Measurements from ENCODE around the gene RASAL3. TPM values are rescaled to one million over a fixed set of nuclear protein-coding genes. Genes with fewer than 3 reads are reported as not detected.
A peak's percentile ranks its signal among the peaks of the same experiment; 100 is the strongest.

RASAL3 gene
- total RNA-seq, 1 donor from 2014 or later = not detected

DNA sequence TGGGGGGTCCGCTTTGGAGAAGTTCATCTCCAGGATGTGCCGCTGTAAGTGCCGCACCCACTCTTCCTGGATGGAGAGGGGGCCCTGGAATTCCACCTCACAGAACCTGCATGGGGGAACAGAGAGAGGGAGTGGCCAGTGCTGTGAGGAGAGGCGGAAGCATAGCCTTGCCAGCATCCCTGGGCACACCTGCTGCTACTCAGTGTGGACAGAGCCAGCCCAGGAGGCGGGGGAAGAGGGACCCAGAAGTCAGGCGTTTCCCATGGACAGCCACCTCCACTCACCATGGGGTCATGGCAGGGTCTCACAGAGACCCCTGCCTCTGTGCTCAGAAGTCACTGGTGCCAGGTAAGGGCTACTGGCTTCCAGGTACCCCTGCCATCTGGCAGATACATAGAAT lies 41.2 kb downstream of the RASAL3 start:
- Mint-ChIP-seq H3K9me3 (no peaks in the 10 kb centered on the region), H3K36me3 (peaks cover 21% of the 10 kb centered on the region), H3K27me3 (no peaks in the 10 kb centered on the region), H3K27ac (no peak overlapping the region), H3K4me1 (ENCODE audit: unreplicated experiment) (peaks cover under 1% of the 10 kb centered on the region), H3K4me3 (no peak overlapping the region)
- no peak for DNase-seq (ENCODE audit: extremely low spot score, unreplicated experiment)
- TF ChIP-seq CTCF (conservative IDR thresholded peaks at IDR 0.05) = no peak

DNA sequence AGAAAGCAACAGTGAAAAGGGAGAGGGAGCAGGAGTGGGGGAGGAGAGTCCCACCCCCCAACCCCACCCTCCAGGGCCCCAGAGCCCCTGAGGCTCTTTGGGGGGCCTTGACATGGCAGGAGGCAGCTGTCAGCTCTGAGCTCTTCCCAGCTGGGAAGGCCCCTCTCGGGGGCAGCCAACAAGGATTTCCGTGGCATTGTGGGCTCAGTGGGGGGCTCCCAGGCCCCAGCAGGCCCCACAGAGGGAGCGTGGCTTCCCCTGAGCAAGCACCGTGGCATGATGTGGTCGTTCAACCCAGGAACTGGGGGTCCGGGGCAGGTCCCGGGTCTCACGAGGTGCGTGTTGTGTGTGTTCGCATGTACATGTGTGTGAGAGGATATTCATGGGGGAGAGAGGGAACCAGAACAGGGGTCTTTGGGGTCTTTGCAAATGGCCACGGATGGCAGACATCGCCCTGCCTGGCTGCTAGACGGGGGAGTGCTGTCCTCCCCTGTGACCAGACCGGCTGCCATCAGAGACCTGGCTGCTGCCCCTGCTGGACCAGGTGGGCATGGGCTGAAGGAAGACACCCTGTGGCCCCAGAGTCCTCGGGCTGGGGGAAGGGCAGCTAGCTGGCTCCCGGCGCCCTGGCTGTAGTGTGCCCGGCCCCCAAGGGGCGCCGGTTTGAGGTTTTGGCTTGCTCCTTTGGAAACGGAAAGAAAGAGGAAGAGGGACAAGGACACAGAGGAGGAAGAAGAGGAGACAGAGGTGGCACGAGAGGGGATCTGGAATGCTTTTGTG lies 41.9 kb downstream of the RASAL3 start:
- Mint-ChIP-seq H3K4me1 (ENCODE audit: unreplicated experiment) (peaks cover 4% of the 10 kb centered on the region), H3K27ac (no peak overlapping the region), H3K9me3 (no peaks in the 10 kb centered on the region), H3K36me3 (peaks cover 23% of the 10 kb centered on the region), H3K4me3 (no peak overlapping the region), H3K27me3 (no peaks in the 10 kb centered on the region)
- no peak for TF ChIP-seq CTCF (conservative IDR thresholded peaks at IDR 0.05)
- no peak for DNase-seq (ENCODE audit: extremely low spot score, unreplicated experiment)

DNA sequence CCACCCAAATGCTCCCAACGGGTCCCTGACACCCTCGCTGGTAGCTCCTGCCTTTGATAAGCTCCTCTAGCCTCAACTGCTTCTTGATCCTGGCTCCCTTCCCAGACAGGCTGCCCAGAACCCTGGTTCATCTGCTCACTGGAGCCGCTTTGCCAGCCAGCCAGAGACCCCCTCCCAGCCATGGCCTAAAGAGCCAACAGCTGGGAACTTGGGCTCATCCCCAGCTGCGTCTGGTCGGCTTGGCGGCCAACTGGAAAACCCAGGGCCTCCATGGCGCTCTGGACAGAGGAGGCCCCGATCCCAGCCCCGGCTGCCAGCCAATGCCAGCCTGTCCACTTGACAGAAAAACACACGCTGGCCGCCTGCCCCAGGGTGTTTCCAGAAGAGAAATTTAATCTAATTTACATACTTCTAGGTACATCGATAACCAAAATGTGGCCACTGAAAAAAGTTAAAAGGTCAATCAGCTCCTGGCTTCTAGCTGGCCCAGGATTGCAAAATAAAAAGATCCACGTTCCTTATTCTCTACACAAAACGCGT lies 42.6 kb downstream of the RASAL3 start:
- Mint-ChIP-seq H3K4me3 (no peak overlapping the region), H3K4me1 (ENCODE audit: unreplicated experiment) (peaks cover 9% of the 10 kb centered on the region), H3K9me3 (no peaks in the 10 kb centered on the region), H3K27ac (no peak overlapping the region), H3K27me3 (no peaks in the 10 kb centered on the region), H3K36me3 (peaks cover 24% of the 10 kb centered on the region)
- TF ChIP-seq CTCF (conservative IDR thresholded peaks at IDR 0.05) = no peak
- no peak for DNase-seq (ENCODE audit: extremely low spot score, unreplicated experiment)

DNA sequence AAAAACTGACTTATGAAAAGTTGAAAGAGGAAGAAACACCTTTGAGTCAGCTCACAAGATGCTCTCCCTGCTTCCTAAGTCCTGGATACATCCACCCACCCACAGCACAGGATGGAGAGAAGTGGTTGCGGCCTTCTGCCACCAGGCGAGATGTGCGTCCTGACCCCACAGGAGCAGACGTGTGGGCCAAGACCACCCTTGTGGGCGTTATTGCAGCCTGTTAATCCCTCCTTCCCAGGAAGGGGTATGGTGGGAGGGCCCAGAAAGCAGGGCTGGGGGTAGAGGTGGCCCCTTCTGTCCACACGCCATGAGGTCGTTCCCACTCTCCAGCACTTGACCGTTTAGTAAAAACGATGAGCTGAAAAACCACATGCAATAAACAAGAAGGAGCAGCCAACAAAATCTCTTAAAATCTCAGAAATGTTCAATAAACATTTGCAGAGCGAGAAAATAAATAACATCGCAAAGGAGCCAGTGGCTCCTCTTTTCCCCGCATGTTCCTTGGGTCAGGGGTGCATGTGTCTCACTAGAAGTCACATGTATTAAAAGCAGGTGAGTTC lies 43.1 kb downstream of the RASAL3 start:
- Mint-ChIP-seq H3K9me3 (no peaks in the 10 kb centered on the region), H3K27me3 (no peaks in the 10 kb centered on the region), H3K4me1 (ENCODE audit: unreplicated experiment) (peaks cover 15% of the 10 kb centered on the region), H3K27ac (no peak overlapping the region), H3K36me3 (peaks cover 25% of the 10 kb centered on the region), H3K4me3 (no peak overlapping the region)
- no peak for DNase-seq (ENCODE audit: extremely low spot score, unreplicated experiment)
- TF ChIP-seq CTCF (conservative IDR thresholded peaks at IDR 0.05) = no peak

DNA sequence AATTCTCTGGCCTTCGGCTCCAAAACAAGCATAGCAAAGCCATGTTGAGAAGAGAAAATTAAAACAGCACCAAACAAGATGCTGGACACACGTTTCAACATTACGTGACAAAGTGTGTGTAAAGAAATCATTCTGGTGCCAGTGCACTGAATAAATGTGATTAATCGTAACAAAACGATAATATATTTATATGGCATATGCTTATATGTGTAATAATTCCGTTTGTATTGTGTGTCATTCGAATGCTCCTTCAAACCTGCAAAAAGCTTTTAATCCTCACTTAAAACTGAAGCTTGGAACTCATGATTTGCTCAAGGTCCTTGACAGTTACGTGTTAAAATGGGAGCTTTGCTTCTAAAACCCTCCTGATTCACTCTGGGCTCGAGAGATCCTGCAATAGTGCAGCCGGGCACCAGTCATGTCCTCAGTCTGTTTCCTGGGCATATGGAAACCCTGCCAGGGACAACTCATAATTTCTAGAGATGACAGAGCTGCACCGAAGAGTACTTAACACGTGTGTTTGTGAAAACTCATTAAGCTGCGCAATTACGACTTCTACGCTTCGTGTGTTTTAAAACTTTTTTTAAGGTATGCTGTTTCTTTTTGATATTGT lies 44.8 kb downstream of the RASAL3 start:
- Mint-ChIP-seq H3K27ac (peak overlapping the region; percentile 100), H3K36me3 (peaks cover 23% of the 10 kb centered on the region), H3K4me1 (ENCODE audit: unreplicated experiment) (peaks cover 18% of the 10 kb centered on the region), H3K27me3 (no peaks in the 10 kb centered on the region), H3K4me3 (peak overlapping the region; percentile 100), H3K9me3 (no peaks in the 10 kb centered on the region)
- TF ChIP-seq CTCF (conservative IDR thresholded peaks at IDR 0.05) = peak; percentile 18
- DNase-seq (ENCODE audit: extremely low spot score, unreplicated experiment) = no peak
